T-helper 1 cell treated with Interleukin-12 subunit alpha and Interleukin-12 subunit beta and Interleukin-4 antibody, amounts not matched to agents 30 ng/mL and 1 ng/mL, for 36 hours (primary cell): Measurements from ENCODE around the gene MYO1C. TPM values are rescaled to one million over a fixed set of nuclear protein-coding genes. Genes with fewer than 3 reads are reported as not detected.
"Not testable (repeated sequence)": the region's sequence is repeated elsewhere in the genome, so short reads cannot be mapped to it uniquely, and the experiment has no call there.

Experiments
- intact Hi-C: fragments of 100-400 bp; cut with micrococcal nuclease; formaldehyde crosslinking; loops from one replicate; pipeline ENCODE4 v1.15.1; 2024
- total RNA-seq: library from RNA; stranded (reverse); gene quantifications from 2 replicates; pipeline ENCODE4 v1.2.3, GENCODE V29; 2022

Gene MYO1C
- total RNA-seq, 1 donor from 2014 or later = 43.3 TPM

- intact Hi-C loops = not testable (repeated sequence)
These were observed 16.2 kb upstream of the MYO1C start for GRCh38 chr17:1508709-1509108.

- intact Hi-C loops = no loop called here
These were observed 14.3 kb upstream of the MYO1C start for GRCh38 chr17:1506649-1507267.

DNA sequence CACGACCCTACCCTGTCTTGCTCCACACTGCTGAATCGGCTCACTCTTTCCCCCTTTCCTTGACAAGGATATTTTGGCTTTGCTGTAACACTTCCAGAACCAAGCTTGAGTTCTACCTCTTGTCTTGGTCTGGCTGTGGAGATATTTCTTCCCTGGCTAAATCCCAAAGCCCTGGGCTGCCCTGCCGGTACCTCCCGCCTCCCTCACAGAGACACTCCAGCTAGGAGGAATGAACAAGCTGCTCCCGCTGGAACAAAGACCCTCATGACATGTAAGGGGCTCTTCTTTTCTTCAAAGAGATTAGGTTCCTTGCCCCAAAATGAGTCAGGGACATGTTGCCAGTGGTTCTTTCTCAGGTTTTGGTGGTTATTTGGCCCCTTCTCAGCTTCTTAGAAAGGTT lies 13.1 kb upstream of the MYO1C start:
- intact Hi-C loops = no loop called here

DNA sequence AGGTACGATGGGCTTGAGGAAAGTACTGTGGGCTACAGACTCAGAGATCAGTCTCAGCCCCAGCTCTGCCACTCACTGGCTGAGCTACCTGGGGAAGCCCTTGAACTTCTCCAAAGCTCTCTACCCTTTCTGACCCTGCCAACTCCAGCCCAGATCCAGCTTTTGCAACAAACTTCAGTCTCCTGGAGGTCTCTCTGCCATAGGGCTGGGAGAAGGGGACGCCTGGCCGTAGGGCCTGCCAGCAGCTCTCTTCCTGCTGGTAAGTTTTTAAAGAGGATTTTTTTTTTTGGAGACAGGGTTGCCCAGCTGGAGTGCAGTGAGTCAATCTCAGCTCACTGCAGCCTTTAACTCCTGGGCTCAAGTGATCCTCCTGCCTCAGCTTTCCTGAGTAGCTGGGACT lies 12.4 kb upstream of the MYO1C start:
- intact Hi-C loops = no loop called here

DNA sequence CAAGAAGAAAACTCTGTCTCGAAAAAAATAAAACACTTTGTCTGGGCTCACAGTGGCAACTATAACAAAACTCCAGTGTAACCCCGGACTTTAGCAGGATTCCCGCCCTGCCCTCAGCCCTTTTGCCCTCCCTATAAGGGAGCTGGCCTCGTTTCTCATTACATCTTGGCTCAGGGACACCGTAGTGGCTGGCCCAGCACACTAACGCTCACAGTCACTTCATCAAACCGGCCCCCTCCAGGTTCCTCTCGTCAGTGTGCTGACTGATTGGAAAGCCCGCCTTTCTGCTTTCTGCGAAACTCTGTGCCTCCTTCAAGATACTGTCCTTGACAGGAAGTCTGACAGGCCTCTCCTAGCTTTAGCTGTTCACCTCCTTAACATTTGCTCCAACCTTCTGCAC lies 11.2 kb upstream of the MYO1C start:
- intact Hi-C loops = no loop called here

- intact Hi-C loops = no loop called here
These were observed 6.4 kb upstream of the MYO1C start for GRCh38 chr17:1498869-1499268.

GRCh38 chr17:1498233-1498632 lies 5.7 kb upstream of the MYO1C start:
- intact Hi-C loops = no loop called here

GRCh38 chr17:1497831-1498230 lies 5.3 kb upstream of the MYO1C start:
- intact Hi-C loops = no loop called here

DNA sequence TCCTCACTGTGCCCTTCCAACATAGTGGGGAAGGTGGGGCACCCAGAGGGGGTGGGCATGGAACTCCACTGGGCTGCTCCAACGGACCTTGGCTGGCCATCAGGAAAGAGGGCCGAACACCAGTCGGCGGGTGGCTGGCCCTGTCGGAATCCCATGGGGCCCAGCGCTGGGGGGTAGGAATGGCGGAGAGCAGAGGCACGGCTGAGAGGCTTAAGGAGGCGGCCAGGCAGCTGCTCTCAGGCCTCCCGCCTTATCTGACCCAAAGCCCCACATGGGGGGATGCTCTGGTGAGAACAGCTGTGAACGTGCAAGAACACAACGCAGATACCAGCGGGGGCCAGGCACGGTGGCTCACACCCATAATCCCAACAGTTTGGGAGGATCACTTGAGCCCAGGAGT lies 4.4 kb upstream of the MYO1C start:
- intact Hi-C loops = no loop called here

DNA sequence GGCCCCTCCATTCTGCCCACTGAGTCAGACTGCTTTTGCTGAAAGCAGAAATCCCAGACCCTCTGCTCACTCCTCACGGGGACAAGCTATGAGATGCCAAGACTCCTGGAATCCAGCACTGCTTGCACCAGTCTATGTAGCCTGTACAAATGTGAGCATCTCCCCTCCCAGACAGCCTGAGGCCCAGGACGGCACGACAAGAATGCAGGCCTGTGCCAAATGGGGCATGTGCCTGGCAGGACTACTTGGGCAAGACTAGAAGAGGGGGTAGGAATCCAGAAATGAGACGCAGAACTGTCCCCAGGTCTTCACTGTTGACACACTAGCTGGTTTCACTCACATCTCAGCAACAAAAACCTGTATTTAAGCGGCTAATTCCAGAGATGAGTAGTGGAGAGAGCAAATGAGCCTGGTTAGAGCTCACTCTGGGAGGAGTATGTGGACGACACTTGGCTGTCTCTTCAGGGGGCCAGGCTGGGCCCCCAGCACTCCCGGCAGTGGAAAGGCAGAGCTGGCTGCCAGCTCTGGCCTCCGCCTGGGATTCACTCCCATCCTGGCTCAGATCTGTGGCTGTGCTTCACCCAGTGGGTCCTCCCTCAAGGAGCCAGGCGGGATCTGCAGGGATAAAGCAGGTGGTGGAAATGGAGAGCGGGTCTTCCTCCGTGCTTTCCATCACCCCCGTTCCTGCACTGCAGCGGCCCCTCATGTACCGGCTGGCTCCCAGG lies 2.9 kb upstream of the MYO1C start:
- intact Hi-C loops = no loop called here

DNA sequence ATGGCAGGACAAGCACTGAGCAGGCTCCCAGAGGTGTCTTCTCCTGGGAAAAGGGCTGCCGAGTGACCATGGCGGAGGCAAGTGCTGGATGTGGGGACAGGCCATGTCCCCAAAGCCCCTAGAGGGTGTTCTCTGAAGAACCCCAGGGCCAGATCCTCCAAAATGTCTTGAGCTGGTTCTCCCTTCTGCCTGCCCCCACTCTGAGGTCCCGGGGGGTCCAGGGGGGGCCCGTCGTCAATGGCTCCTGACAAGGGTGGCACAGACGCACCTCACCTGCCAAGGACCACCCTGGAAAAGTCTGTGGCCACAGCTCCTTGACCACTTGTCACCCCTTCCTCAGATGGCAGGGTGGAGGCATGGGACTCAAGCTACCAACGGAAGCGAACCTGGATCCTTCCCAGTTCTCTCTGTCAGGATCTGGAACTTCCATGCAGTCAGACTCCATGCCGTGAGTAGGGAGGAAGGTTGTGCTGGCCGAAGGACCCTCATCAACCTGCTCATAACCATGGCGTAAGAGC lies 2.3 kb upstream of the MYO1C start:
- intact Hi-C loops = no loop called here

DNA sequence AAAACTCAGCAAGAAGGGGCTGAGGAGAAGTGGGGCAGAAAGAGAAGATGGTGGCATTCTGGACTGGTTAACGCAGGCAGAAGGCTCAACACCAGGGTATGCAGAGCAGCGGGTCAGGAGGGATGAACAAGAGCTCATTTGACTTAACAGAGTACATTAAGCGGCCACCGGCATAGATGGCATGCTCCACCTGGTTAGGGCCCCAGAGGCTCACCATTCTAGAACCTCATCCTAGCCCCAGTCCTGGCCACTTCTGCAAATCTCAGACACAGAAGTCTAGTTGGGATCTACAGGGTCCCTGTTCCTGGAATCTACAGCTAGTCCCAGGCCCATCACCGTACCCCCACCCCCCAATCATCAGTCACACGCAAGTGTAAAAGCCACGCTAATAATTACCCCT lies 1.7 kb upstream of the MYO1C start:
- intact Hi-C loops = no loop called here

- intact Hi-C loops = loop anchor here (2.0 kb wide), 1 partner anchor 69 kb away; the partner anchor contains the start of gene PITPNA
These were observed 950 bp upstream of the MYO1C start for GRCh38 chr17:1493291-1493980.

DNA sequence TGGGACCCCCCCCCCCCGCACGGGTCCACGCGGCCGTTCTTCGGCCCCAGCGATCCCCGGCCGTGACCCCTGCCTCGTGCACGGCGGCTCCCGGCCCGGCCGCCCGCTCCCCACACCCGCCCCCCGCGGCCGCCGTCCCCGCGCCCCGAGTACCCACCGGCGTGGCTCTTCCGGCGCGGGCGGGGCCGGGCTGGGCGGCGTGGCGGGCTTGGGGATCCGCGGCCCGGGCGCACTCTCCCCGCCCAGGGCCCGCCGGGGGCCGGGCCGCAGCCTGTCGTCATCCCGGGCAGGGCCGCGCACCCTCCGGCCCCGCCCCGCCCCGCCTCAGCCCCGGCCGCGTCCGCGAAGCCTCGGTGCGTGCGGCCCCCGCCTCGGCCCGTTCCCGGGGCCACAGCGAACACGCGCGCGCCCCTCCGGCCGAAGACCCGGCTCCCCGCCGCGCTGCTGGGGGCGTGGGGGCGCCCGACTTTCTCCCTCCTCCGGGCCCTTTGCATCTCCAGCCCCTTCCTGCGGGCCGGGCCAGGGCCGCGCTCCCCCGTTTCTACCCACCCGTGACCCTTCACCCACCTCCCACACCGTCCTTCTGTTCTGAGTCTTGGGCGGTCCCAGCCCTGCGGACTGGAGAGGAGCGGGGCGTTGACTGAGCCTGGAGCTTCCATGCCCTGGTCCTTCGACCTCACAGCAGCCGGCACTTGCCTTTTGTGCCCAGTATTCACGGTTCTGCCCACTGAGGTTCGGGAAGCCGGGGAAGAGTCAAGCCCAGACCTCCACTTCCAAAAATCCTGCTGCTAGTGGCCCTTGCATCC lies 840 bp downstream of the MYO1C start:
- intact Hi-C loops = loop anchor here (1.0 to 2.0 kb wide), 3 partner anchors 24 to 126 kb away; partner anchors contain the start of gene PITPNA

DNA sequence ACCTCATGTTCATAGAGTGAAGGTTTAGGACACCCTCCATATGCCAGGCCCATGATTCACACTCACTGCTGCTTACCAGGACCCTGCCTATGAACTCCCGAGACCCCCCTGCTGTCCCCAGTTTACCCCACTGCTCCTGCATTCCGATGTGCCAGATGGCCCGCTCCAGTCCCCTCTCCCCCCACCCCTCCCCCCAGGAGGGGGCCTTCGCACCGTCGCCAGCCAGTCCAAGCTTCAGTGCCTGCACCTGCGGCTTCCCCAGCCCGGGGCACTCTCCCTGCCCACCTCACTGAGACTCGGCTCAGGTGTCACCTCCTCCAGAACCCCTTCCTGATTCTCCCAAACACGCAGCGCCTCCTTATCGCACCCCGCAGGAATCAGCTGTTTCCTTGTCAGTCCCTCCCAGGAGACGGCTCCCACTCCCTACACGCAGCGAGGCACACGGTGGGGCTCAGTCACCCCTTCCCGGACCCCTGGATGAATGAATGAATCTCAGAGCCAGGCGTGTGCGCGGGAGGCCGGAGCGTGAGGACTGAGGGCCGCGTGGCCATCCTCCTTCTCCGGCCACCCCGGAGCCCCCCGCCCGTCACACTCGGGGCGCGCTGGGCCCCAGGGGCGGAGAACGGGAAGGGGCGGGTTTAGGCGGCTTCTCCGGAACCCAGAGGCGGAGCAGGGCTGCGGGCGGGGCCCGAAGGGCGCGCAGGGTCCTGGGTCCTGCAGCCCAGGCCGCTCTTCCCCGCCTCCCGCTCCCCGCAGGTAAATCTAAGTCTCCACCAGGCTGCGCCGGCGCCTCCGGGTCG lies 1.6 kb downstream of the MYO1C start:
- intact Hi-C loops = loop anchor here (1.0 kb wide), 2 partner anchors 24 to 126 kb away; no protein-coding TSS in a partner anchor

- intact Hi-C loops = loop anchor here (1.0 to 5.0 kb wide), 4 partner anchors 26 to 153 kb away; partner anchors contain the start of gene CRK
These were observed 3.6 kb downstream of the MYO1C start for GRCh38 chr17:1488826-1489270.

DNA sequence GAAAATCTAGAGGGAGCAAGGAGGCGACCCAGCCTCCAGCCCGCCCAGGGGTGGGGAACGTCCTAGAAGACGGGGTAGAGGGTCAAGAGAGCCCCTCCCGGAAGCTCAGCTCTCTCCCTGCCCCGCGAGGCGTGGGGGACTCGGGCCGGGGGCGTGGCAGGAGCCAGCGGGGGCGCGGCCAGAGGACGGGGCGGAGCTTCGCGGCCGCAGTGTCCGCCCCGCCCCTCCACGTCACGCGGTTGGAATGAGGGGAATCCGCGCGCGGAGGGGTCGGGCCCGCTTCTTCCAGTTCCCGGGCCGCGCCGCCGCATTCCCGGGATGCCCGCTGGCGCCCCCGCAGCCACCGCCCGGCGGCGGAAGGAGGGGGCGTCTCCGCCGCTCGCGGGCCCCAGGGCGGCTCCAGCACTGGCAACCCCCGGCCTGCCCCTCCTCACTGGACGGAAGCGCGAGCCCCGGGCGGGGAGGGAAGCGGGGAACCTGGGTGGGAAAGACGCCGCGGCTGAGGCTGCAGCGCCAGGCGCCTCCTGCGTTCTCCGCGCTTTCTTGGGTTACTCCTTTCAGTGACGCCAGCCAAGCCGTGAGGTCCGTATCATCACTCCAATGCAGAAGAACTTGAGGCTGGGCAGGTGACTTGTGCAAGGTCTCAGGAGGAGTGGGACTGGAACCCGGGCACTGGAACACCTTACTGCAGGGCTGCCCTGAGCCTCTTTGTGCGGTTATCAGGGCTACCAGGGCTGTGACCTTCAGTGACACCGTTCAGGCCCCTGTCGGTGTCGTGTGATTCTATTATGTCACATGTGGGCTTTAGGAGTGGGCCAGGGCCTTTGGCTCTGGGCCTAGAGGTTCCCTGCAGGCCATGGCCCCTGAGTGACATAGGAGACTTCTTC lies 4.3 kb downstream of the MYO1C start:
- intact Hi-C loops = loop anchor here (1.0 to 5.0 kb wide), 6 partner anchors 25 to 154 kb away; partner anchors contain the start of genes CRK and INPP5K

DNA sequence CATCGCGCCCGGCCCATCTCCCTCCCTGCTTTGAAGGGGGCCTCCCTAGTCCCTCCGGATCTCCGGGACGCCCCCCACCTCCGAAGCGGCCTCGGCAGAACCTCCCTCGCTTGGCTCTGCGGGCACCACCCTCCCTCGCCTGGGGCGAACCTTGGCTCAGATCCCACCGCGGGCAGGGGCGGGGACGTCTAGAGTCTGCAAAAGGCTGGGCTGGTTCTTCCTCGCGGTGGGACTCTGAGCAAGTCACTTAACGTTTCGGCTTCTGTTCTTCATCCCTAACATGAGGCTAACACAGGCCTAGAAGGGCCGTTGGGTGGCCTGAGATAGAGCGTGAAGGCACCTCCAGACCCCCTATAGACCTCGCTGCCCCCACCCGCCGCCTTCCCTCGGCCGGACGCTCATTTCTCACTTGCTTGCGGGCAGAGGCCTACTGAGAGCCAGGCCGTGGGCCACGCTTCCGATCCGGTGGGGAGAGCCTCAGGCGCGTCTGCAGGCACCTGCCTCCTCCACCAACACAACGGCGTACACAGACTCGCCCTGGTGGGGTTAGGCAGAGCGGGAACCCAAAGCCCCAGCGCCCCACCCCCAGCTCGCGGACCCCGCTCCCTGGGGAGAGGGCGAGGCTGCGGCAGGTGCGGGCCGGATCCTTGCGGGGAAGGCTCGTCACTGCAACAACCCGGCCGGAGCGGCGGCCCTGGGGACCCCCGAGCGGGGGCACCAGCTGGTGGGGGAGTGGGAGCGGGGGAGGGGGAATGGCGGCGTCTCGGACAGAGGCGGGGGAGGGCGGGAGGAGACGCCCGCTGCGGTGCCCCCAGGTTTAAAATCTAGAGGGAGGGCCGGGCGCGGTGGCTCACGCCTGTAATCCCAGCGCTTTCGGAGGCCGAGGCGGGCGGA lies 5.4 kb downstream of the MYO1C start:
- intact Hi-C loops = loop anchor here (1.0 to 5.0 kb wide), 3 partner anchors 29 to 155 kb away; partner anchors contain the start of gene INPP5K
